GM12892 (cell line): ENCODE data around the gene BCL11B.

Source experiments
- POLR2A ChIP-seq: IDR thresholded peaks from 2 replicates; pipeline ENCODE4 v1.6.1; 2011; ENCODE audit warnings: low read depth, low read length, control low read depth
- POLR2AphosphoS5 ChIP-seq: IDR thresholded peaks from 2 replicates; pipeline ENCODE4 v1.6.1; 2011; ENCODE audit warnings: low read depth, low read length, control low read depth
- TAF1 ChIP-seq: IDR thresholded peaks from 2 replicates; pipeline ENCODE4 v1.6.1; 2011; ENCODE audit warnings: low read depth, mild to moderate bottlenecking, control low read depth, low read length, borderline replicate concordance

GRCh38 chr14:99226687-99227086, 45.3 kb downstream of the BCL11B start:
- TF ChIP-seq POLR2A (no peak), POLR2AphosphoS5 (no peak), TAF1 (no peak)
